OCI-LY7 (cell line): ENCODE measurements around the gene SORCS3. TPM values are rescaled to one million over a fixed set of nuclear protein-coding genes. Genes with fewer than 3 reads are reported as not detected.

Experiments used
- BruUV-seq: library from RNA; stranded (reverse); fragments of 400-500 nt; replicated peaks from 2 replicates; lab custom pipeline; 2021; lab: Mats Ljungman, UMichigan
- CTCF ChIA-PET: fragments of 300-600 bp; sonication (Branson Sonifier 250); formaldehyde crosslinking; loops from one replicate; lab custom pipeline; 2022; ENCODE audit warnings: antibody characterized with exemption; ENCODE audit not compliant: unreplicated experiment; lab: Charles Lee
- POLR2A ChIA-PET: fragments of 300-600 bp; sonication (Branson Sonifier 250); formaldehyde crosslinking; loops from one replicate; lab custom pipeline; 2022; ENCODE audit warnings: antibody characterized with exemption; lab: Charles Lee
- DNase-seq: peaks from one replicate; pipeline ENCODE4 v3.0.0-alpha.2; 2015; ENCODE audit warnings: low spot score
- H2AFZ ChIP-seq: fragments of 200-600 bp; sonication (generic), shearing (Covaris generic); 2 replicates; pipeline ENCODE4 v1.6.1; 2014; ENCODE audit warnings: mild to moderate bottlenecking, antibody characterized with exemption, low read length, moderate library complexity
- H3K27ac ChIP-seq: fragments of 200-600 bp; sonication (generic); 2 replicates; pipeline ENCODE4 v1.5.1; 2014; ENCODE audit warnings: mixed run types, low read depth, mild to moderate bottlenecking, moderate library complexity, low read length, inconsistent platforms; ENCODE audit not compliant: poor library complexity, severe bottlenecking
- H3K36me3 ChIP-seq: fragments of 200-600 bp; sonication (generic); 2 replicates; pipeline ENCODE4 v1.6.1; 2014; ENCODE audit warnings: mild to moderate bottlenecking, antibody characterized with exemption, low read length, moderate library complexity, mixed read lengths; ENCODE audit not compliant: insufficient read depth
- H3K4me1 ChIP-seq: fragments of 200-600 bp; sonication (generic); 2 replicates; pipeline ENCODE4 v1.5.1; 2014; ENCODE audit warnings: mild to moderate bottlenecking, low read length; ENCODE audit not compliant: insufficient read depth, poor library complexity, severe bottlenecking
- H3K4me2 ChIP-seq: fragments of 200-600 bp; sonication (generic); 2 replicates; pipeline ENCODE4 v1.6.1; 2014; ENCODE audit warnings: mild to moderate bottlenecking, low read length
- H3K4me3 ChIP-seq: fragments of 200-600 bp; sonication (generic); 2 replicates; pipeline ENCODE4 v1.5.1; 2014; ENCODE audit warnings: mild to moderate bottlenecking, low read depth, low read length; ENCODE audit not compliant: poor library complexity, severe bottlenecking
- H3K79me2 ChIP-seq: fragments of 200-600 bp; sonication (generic); 2 replicates; pipeline ENCODE4 v1.6.1; 2016; ENCODE audit warnings: low read depth, mild to moderate bottlenecking, low read length, moderate library complexity, mixed read lengths; ENCODE audit not compliant: insufficient read depth
- H3K9me2 ChIP-seq: fragments of 200-600 bp; sonication (generic); 2 replicates; pipeline ENCODE4 v1.6.1; 2016; ENCODE audit warnings: mild to moderate bottlenecking, low read length, mixed read lengths; ENCODE audit not compliant: insufficient read depth
- H3K9me3 ChIP-seq: fragments of 200-600 bp; sonication (generic); 2 replicates; pipeline ENCODE4 v1.6.1; 2014; ENCODE audit warnings: mild to moderate bottlenecking, mixed run types, low read length, mixed read lengths
- H4K20me1 ChIP-seq: fragments of 200-600 bp; sonication (generic); 2 replicates; pipeline ENCODE4 v1.6.1; 2014; ENCODE audit warnings: mild to moderate bottlenecking, antibody characterized with exemption, low read length, moderate library complexity, mixed read lengths; ENCODE audit not compliant: insufficient read depth
- CTCF ChIP-seq: fragments of 200-600 bp; sonication (generic); conservative IDR thresholded peaks from 2 replicates; pipeline ENCODE4 v1.5.1; 2014; ENCODE audit warnings: mild to moderate bottlenecking, antibody characterized with exemption, low read length, moderate library complexity, mixed read lengths
- EZH2phosphoT487 ChIP-seq: fragments of 200-600 bp; sonication (generic); IDR thresholded peaks from 2 replicates; pipeline ENCODE4 v1.6.1; 2018; ENCODE audit warnings: low read depth, borderline replicate concordance, mild to moderate bottlenecking, mixed run types, antibody characterized with exemption, low read length, moderate library complexity, mixed read lengths
- intact Hi-C: fragments of 100-400 bp; cut with micrococcal nuclease; formaldehyde crosslinking; loops from one replicate; pipeline ENCODE4 v1.10.0; 2022; ENCODE audit not compliant: unreplicated experiment
- total RNA-seq, 2 experiments: library from RNA; depleted of rRNA in 1 of 2; stranded (reverse); fragments of >200 nt in 1 of 2; shearing (Covaris generic) in 1 of 2; gene quantifications; 2 replicates each; pipeline ENCODE4 v1.2.3, GENCODE V29; 2014 to 2022

SORCS3 gene
- total RNA-seq, 2 experiments from 2014 or later = not detected

GRCh38 chr10:104617831-104618230, 23.3 kb upstream of the SORCS3 start:
- BruUV-seq = no TSS peak
- ChIA-PET CTCF (no interaction called here), POLR2A (no interaction called here)

GRCh38 chr10:104622175-104622574, 18.9 kb upstream of the SORCS3 start:
- no peak for DNase-seq
- Histone ChIP-seq H3K4me1 (no peaks in the 10 kb centered on the region), H3K79me2 (no peaks in the 10 kb centered on the region), H3K9me2 (no peaks in the 10 kb centered on the region), H3K9me3 (no peaks in the 10 kb centered on the region), H4K20me1 (no peaks in the 10 kb centered on the region), H3K36me3 (no peaks in the 10 kb centered on the region), H3K27ac (no peak overlapping the region), H2AFZ (no peak overlapping the region), H3K4me3 (no peak overlapping the region), H3K4me2 (no peak overlapping the region)
- no TSS peak for BruUV-seq
- intact Hi-C loops = no loop called here
- POLR2A ChIA-PET = no interaction called here
- no peak for TF ChIP-seq EZH2phosphoT487
- TF ChIP-seq CTCF = no peak
- CTCF ChIA-PET = no interaction called here

More at GRCh38 chr10:104617831-104618230, 23.3 kb upstream of the SORCS3 start:
- no peak overlapping the region for H3K4me3 ChIP-seq
- no peak for DNase-seq
- H3K36me3 ChIP-seq = no peaks in the 10 kb centered on the region
- no peaks in the 10 kb centered on the region for H3K9me2 ChIP-seq
- no peaks in the 10 kb centered on the region for H3K9me3 ChIP-seq
- intact Hi-C loops = no loop called here
- H3K4me2 ChIP-seq = no peak overlapping the region
- H4K20me1 ChIP-seq = no peaks in the 10 kb centered on the region
- no peaks in the 10 kb centered on the region for H3K4me1 ChIP-seq
- H2AFZ ChIP-seq = no peak overlapping the region
- no peak overlapping the region for H3K27ac ChIP-seq
- no peaks in the 10 kb centered on the region for H3K79me2 ChIP-seq
- TF ChIP-seq CTCF (no peak), EZH2phosphoT487 (no peak)

- no peaks in the 10 kb centered on the region for H3K79me2 ChIP-seq
- intact Hi-C loops = no loop called here
- H3K27ac ChIP-seq = no peak overlapping the region
- TF ChIP-seq CTCF (peak; percentile 56), EZH2phosphoT487 (no peak)
- ChIA-PET CTCF (no interaction called here), POLR2A (no interaction called here)
- H3K36me3 ChIP-seq = no peaks in the 10 kb centered on the region
- no peak overlapping the region for H3K4me2 ChIP-seq
- H3K9me3 ChIP-seq = no peaks in the 10 kb centered on the region
- H3K4me1 ChIP-seq = no peaks in the 10 kb centered on the region
- H3K4me3 ChIP-seq = no peak overlapping the region
- H4K20me1 ChIP-seq = no peaks in the 10 kb centered on the region
- H3K9me2 ChIP-seq = no peaks in the 10 kb centered on the region
- no peak overlapping the region for H2AFZ ChIP-seq
- BruUV-seq = no TSS peak
- DNase-seq = peak; percentile 5
Measured at GRCh38 chr10:104622598-104623209, 18.4 kb upstream of the SORCS3 start.
